Measurements from ENCODE around the gene KCTD20. TPM values are rescaled to one million over a fixed set of nuclear protein-coding genes. Genes with fewer than 3 reads are reported as not detected.

Gene KCTD20
- total RNA-seq, 4 donors from 2014 or later = 32.4 to 55.3 (median 37.2) TPM

- no peak overlapping the region for H3K27ac ChIP-seq
- no peaks in the 10 kb centered on the region for H3K36me3 ChIP-seq
- H3K27me3 ChIP-seq = no peaks in the 10 kb centered on the region
- no peak for TF ChIP-seq POLR2A (IDR thresholded peaks at IDR 0.05)
- TF ChIP-seq, protein P1, sequence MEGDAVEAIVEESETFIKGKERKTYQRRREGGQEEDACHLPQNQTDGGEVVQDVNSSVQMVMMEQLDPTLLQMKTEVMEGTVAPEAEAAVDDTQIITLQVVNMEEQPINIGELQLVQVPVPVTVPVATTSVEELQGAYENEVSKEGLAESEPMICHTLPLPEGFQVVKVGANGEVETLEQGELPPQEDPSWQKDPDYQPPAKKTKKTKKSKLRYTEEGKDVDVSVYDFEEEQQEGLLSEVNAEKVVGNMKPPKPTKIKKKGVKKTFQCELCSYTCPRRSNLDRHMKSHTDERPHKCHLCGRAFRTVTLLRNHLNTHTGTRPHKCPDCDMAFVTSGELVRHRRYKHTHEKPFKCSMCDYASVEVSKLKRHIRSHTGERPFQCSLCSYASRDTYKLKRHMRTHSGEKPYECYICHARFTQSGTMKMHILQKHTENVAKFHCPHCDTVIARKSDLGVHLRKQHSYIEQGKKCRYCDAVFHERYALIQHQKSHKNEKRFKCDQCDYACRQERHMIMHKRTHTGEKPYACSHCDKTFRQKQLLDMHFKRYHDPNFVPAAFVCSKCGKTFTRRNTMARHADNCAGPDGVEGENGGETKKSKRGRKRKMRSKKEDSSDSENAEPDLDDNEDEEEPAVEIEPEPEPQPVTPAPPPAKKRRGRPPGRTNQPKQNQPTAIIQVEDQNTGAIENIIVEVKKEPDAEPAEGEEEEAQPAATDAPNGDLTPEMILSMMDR (IDR thresholded peaks at IDR 0.05) = no peak
- 92 to 93% methylated on average over 4 of the region's 4 CpGs for WGBS, 2 donors
- intact Hi-C loops (cut with DNase I) = no loop called here
- H3K4me1 ChIP-seq = no peaks in the 10 kb centered on the region
- H3K9me3 ChIP-seq = no peaks in the 10 kb centered on the region
- no peak overlapping the region for H3K4me3 ChIP-seq (replicated peaks in 1 of 3)
- DNase-seq = no peak
Observed at GRCh38 chr6:36413489-36414480, 29.0 kb upstream of the KCTD20 start.

DNA sequence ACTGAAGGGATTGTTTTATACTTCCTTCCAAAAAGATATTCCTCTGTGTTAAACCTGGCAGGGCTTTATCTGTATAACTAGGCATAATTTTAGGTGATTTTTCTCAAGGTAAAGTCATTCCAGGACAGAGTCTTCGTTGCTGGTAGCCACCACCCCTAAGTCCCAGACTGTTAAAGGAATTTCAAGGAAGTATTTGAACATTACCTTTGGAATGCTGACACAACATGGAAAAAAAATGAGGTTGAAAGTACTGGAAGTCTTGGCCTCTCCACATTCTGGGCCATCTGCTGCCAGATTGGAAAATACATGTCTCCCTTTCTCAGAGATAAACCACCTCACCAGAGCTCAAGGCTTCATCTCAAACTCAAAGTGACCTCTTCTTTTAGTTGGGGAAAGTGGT, 28.3 kb upstream of the KCTD20 start:
- Histone ChIP-seq H3K4me1 (no peaks in the 10 kb centered on the region), H3K36me3 (no peaks in the 10 kb centered on the region), H3K27ac (no peak overlapping the region), H3K4me3 (replicated peaks in 1 of 3) (no peak overlapping the region), H3K27me3 (no peaks in the 10 kb centered on the region), H3K9me3 (no peaks in the 10 kb centered on the region)
- DNase-seq = no peak
- intact Hi-C loops (cut with DNase I) = no loop called here
- WGBS, 2 donors = 53 to 67% methylated on average over 1 of the region's 1 CpG
- TF ChIP-seq, protein P1 (IDR thresholded peaks at IDR 0.05) = no peak
- no peak for TF ChIP-seq POLR2A (IDR thresholded peaks at IDR 0.05)

- intact Hi-C loops (cut with DNase I) = no loop called here
- no peak for TF ChIP-seq POLR2A (IDR thresholded peaks at IDR 0.05)
- TF ChIP-seq, protein P1 (IDR thresholded peaks at IDR 0.05) = no peak
- no peaks in the 10 kb centered on the region for H3K36me3 ChIP-seq
- H3K4me3 ChIP-seq (replicated peaks in 1 of 3) = no peak overlapping the region
- H3K27me3 ChIP-seq = no peaks in the 10 kb centered on the region
- no peaks in the 10 kb centered on the region for H3K9me3 ChIP-seq
- no peak overlapping the region for H3K27ac ChIP-seq
- DNase-seq = no peak
- peaks cover 0 to 6% of the 10 kb centered on the region in 2 donors for H3K4me1 ChIP-seq
- 70 to 71% methylated on average over 3 of the region's 3 CpGs for WGBS, 2 donors
Observed at GRCh38 chr6:36418558-36418957, 24.2 kb upstream of the KCTD20 start.

DNA sequence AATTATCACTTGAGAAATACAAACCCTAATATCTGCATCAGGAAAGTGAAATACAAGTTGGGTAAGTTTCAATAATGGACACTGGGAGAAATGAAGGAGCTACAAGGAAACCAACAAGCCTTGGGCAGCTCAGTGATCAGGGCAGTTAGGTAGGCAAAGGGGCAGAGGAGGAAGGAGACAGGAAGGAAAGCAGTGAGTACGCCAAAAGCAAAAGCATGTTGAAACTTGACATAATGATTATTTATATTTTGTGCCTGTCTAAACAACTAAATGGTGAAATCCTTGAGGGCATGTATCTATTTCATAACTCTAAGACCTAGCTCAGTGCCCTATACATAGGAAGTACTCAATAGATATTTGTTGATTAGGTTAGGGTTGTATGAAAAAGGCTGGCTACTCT, 23.5 kb upstream of the KCTD20 start:
- intact Hi-C loops (cut with DNase I) = no loop called here
- Histone ChIP-seq H3K9me3 (no peaks in the 10 kb centered on the region), H3K4me1 (peaks cover 0 to 6% of the 10 kb centered on the region in 2 donors), H3K36me3 (no peaks in the 10 kb centered on the region), H3K4me3 (replicated peaks in 1 of 3) (no peak overlapping the region), H3K27me3 (no peaks in the 10 kb centered on the region), H3K27ac (no peak overlapping the region)
- TF ChIP-seq, protein P1 (IDR thresholded peaks at IDR 0.05) = no peak
- TF ChIP-seq POLR2A (IDR thresholded peaks at IDR 0.05) = no peak
- DNase-seq = no peak
- WGBS, 2 donors = 82 to 85% methylated on average over 1 of the region's 1 CpG

- Histone ChIP-seq H3K27ac (peak overlapping the region in 2 of 3 donors; percentile 74 to 77), H3K36me3 (no peaks in the 10 kb centered on the region), H3K27me3 (no peaks in the 10 kb centered on the region), H3K4me1 (peaks cover 0 to 6% of the 10 kb centered on the region in 2 donors), H3K9me3 (no peaks in the 10 kb centered on the region), H3K4me3 (replicated peaks in 1 of 3) (peak overlapping the region in 1 of 3 donors; percentile 38)
- WGBS, 2 donors = 25% methylated on average over 4 of the region's 4 CpGs
- intact Hi-C loops (cut with DNase I) = loop anchor here (10.0 kb wide), 1 partner anchor 332 kb away; no protein-coding TSS in a partner anchor
- no peak for TF ChIP-seq POLR2A (IDR thresholded peaks at IDR 0.05)
- TF ChIP-seq, protein P1 (IDR thresholded peaks at IDR 0.05) = no peak
- no peak for DNase-seq
Observed at GRCh38 chr6:36422714-36423100, 20.1 kb upstream of the KCTD20 start.

Measured in thyroid gland (tissue), 4 donors.